KOPT-K1 (cell line): ENCODE measurements around the gene MT1HL1.

Experiments
- H3K27ac ChIP-seq: fragments of 200-600 bp; sonication (generic); 2 replicates; pipeline ENCODE4 v1.5.1; 2016; ENCODE audit warnings: antibody characterized with exemption, mild to moderate bottlenecking, low read depth, low read length; ENCODE audit not compliant: poor library complexity, severe bottlenecking
- H3K36me3 ChIP-seq: fragments of 200-600 bp; sonication (generic); 2 replicates; pipeline ENCODE4 v1.5.1; 2017; ENCODE audit warnings: antibody characterized with exemption, mild to moderate bottlenecking, low read length, moderate library complexity; ENCODE audit not compliant: insufficient read depth
- H3K9me3 ChIP-seq: fragments of 200-600 bp; sonication (generic); 2 replicates; pipeline ENCODE4 v1.5.1; 2017; ENCODE audit warnings: antibody characterized with exemption, low read length, mild to moderate bottlenecking; ENCODE audit not compliant: insufficient read depth, poor library complexity, severe bottlenecking

MT1HL1 gene

GRCh38 chr1:236966636-236967035 lies 37.6 kb downstream of the MT1HL1 start:
- H3K36me3 ChIP-seq, result no peaks in the 10 kb centered on the region
- H3K9me3 ChIP-seq, result peaks cover under 1% of the 10 kb centered on the region

GRCh38 chr1:236963920-236964319 lies 40.3 kb downstream of the MT1HL1 start:
- Histone ChIP-seq H3K9me3 (peaks cover 4% of the 10 kb centered on the region), H3K27ac (no peak overlapping the region), H3K36me3 (no peaks in the 10 kb centered on the region)

More at GRCh38 chr1:236966636-236967035, 37.6 kb downstream of the MT1HL1 start:
- no peak overlapping the region for H3K27ac ChIP-seq

- H3K27ac ChIP-seq, result no peak overlapping the region
- H3K9me3 ChIP-seq, result peaks cover 4% of the 10 kb centered on the region
- no peaks in the 10 kb centered on the region for H3K36me3 ChIP-seq
These were observed 45.1 kb downstream of the MT1HL1 start for GRCh38 chr1:236959112-236959511.

GRCh38 chr1:236957235-236957634 lies 47.0 kb downstream of the MT1HL1 start:
- Histone ChIP-seq H3K27ac (no peak overlapping the region), H3K9me3 (peaks cover 4% of the 10 kb centered on the region), H3K36me3 (no peaks in the 10 kb centered on the region)
